Fibroblast of lung (primary cell): ENCODE measurements around the gene FSTL5.

Experiments used
- EZH2 ChIP-seq: IDR thresholded peaks from 2 replicates; pipeline ENCODE4 v1.5.1; 2012; ENCODE audit warnings: low read length, control low read depth, mild to moderate bottlenecking; ENCODE audit errors: missing control alignments
- TF ChIP-seq, protein P1 (sequence below), 2 donors: IDR thresholded peaks in 1 of 2; conservative IDR thresholded peaks in 1 of 2; 1 replicate in 1 of 2; 2 replicates in 1 of 2; pipeline ENCODE4 v1.5.1; 2011 to 2012; ENCODE audit warnings: low read length in 2 of 2, control low read depth in 1 of 2, inconsistent platforms in 1 of 2, low read depth in 1 of 2, mild to moderate bottlenecking in 1 of 2

DNA sequence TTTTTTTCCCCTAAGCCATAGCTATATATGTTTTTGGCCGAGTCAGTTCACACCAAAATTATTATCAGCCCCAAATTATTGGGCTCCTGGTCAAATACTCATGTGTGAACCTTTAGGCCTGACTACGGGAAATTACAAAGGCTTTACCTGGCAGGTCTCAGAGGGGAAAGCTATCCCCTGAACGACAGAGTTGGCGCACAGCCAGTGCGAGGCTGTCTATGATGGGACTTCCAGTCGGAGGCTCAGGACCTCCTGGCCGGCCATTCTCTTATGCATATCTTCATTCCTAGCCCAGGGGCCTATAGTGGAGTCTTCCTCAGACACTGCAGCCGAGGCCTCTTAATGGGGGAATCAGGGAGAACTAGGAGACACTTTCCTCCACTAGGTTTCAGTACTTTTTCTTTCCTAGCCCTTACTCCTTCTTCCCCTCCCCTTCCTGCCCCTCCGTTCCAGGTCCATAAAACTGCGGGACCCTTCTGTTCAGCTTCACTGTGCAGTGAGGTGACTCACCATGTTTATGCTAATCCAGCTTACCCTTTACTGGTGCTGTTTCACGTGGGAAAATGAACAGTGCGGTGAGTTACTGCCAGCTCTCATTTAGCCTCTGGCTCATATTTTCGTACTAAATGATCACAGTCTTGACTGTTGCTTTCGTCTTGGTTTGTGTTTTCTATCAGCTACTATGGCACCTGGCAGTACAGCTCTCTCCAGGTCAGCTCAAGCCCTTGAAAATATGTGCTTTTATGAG is 533.9 kb downstream of the FSTL5 start:
- TF ChIP-seq, protein P1, sequence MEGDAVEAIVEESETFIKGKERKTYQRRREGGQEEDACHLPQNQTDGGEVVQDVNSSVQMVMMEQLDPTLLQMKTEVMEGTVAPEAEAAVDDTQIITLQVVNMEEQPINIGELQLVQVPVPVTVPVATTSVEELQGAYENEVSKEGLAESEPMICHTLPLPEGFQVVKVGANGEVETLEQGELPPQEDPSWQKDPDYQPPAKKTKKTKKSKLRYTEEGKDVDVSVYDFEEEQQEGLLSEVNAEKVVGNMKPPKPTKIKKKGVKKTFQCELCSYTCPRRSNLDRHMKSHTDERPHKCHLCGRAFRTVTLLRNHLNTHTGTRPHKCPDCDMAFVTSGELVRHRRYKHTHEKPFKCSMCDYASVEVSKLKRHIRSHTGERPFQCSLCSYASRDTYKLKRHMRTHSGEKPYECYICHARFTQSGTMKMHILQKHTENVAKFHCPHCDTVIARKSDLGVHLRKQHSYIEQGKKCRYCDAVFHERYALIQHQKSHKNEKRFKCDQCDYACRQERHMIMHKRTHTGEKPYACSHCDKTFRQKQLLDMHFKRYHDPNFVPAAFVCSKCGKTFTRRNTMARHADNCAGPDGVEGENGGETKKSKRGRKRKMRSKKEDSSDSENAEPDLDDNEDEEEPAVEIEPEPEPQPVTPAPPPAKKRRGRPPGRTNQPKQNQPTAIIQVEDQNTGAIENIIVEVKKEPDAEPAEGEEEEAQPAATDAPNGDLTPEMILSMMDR (conservative IDR thresholded peaks at IDR 0.05 in 1 of 2, IDR thresholded peaks at IDR 0.05 in 1 of 2; ENCODE audit: low read depth in 1 of 2, low read length in 2 of 2), result no peak
- TF ChIP-seq EZH2, result no peak
